ENCODE measurements around the gene RNF214.

Gene RNF214

GRCh38 chr11:117217141-117218084 is 15.1 kb upstream of the RNF214 start:
- DNase-seq, result no peak

- DNase-seq, result no peak
These were observed 14.1 kb upstream of the RNF214 start for GRCh38 chr11:117218133-117218915.

GRCh38 chr11:117219001-117219400 is 13.5 kb upstream of the RNF214 start:
- DNase-seq, result no peak

GRCh38 chr11:117219455-117219854 is 13.0 kb upstream of the RNF214 start:
- DNase-seq, result no peak

GRCh38 chr11:117219995-117220394 is 12.5 kb upstream of the RNF214 start:
- no peak for DNase-seq

GRCh38 chr11:117220568-117220967 is 11.9 kb upstream of the RNF214 start:
- no peak for DNase-seq

GRCh38 chr11:117220999-117221774 is 11.3 kb upstream of the RNF214 start:
- peak; percentile 9 for DNase-seq

GRCh38 chr11:117221775-117222517 is 10.5 kb upstream of the RNF214 start:
- DNase-seq, result peak; percentile 79

GRCh38 chr11:117222991-117223740 is 9.3 kb upstream of the RNF214 start:
- DNase-seq, result no peak

- DNase-seq, result no peak
These were observed 8.5 kb upstream of the RNF214 start for GRCh38 chr11:117223741-117224689.

GRCh38 chr11:117225553-117226170 is 6.8 kb upstream of the RNF214 start:
- no peak for DNase-seq

- peak; percentile 87 for DNase-seq
These were observed 5.8 kb upstream of the RNF214 start for GRCh38 chr11:117226388-117227385.

- DNase-seq, result no peak
These were observed 4.4 kb upstream of the RNF214 start for GRCh38 chr11:117228091-117228490.

- no peak for DNase-seq
These were observed 3.1 kb upstream of the RNF214 start for GRCh38 chr11:117229411-117229810.

- DNase-seq, result no peak
These were observed 2.6 kb upstream of the RNF214 start for GRCh38 chr11:117229931-117230285.

GRCh38 chr11:117230286-117230961 is 2.0 kb upstream of the RNF214 start:
- DNase-seq, result no peak

- DNase-seq, result no peak
These were observed 1.3 kb upstream of the RNF214 start for GRCh38 chr11:117230999-117231841.

Measured in NCI-H1105 treated with DMSO at 0.1 percent for 48 hours (cell line).